Tibial nerve (tissue), 4 donors: ENCODE results near the gene MATN3. TPM values are rescaled to one million over a fixed set of nuclear protein-coding genes. Genes with fewer than 3 reads are reported as not detected.

Experiments used
- DNase-seq, 2 donors: peaks; one replicate each; pipeline ENCODE4 v3.0.0-alpha.2; 2019; ENCODE audit warnings: low spot score in 2 of 2
- H3K27ac ChIP-seq, 4 donors: fragments of 200-600 bp; sonication (generic) in 3 of 4; one replicate each; pipeline ENCODE4 v1.5.1; 2017 to 2019; ENCODE audit warnings: mild to moderate bottlenecking in 1 of 4
- H3K27me3 ChIP-seq, 2 donors: fragments of 200-600 bp; sonication (generic) in 1 of 2; one replicate each; pipeline versions ENCODE4 v1.5.1 to v1.6.0; 2017 to 2019
- H3K36me3 ChIP-seq, 3 donors: fragments of 200-600 bp; sonication (generic); one replicate each; pipeline ENCODE4 v1.5.1; 2018 to 2019
- H3K4me1 ChIP-seq, 4 donors: fragments of 200-600 bp; sonication (generic) in 3 of 4; one replicate each; pipeline ENCODE4 v1.5.1; 2017 to 2019
- H3K4me3 ChIP-seq, 4 donors: fragments of 200-600 bp; sonication (generic) in 3 of 4; one replicate each; pipeline ENCODE4 v1.5.1; 2017 to 2019; ENCODE audit warnings: mild to moderate bottlenecking in 1 of 4, moderate library complexity in 1 of 4
- H3K9me3 ChIP-seq, 4 donors: fragments of 200-600 bp; sonication (generic) in 3 of 4; one replicate each; pipeline ENCODE4 v1.5.1; 2017 to 2019
- EP300 ChIP-seq, 2 donors: sonication (generic); formaldehyde crosslinking; IDR thresholded peaks; one replicate each; pipeline ENCODE4 v1.6.1; 2017; ENCODE audit warnings: antibody characterized with exemption in 2 of 2, mild to moderate bottlenecking in 1 of 2
- POLR2A ChIP-seq, 2 donors: fragments of 450-650 bp; IDR thresholded peaks; one replicate each; pipeline ENCODE4 v1.6.1; 2017; ENCODE audit warnings: antibody characterized with exemption in 2 of 2, mild to moderate bottlenecking in 2 of 2, moderate library complexity in 2 of 2
- WGBS, 2 donors: methylation state at CpG; one replicate each; pipeline ENCODE4 v1.1.5; 2018; 5-methylcytosine and 5-hydroxymethylcytosine counted together
- total RNA-seq, 4 donors: library from RNA; depleted of rRNA; stranded (reverse); fragments of >200 nt; gene quantifications; one replicate each; pipeline ENCODE4 v1.1.0, GENCODE V29; 2016
- TF ChIP-seq, protein P1 (sequence below), 5 experiments: fragments of 200-600 bp in 3 of 5; fragments of 450-650 bp in 2 of 5; sonication (generic) in 3 of 5; IDR thresholded peaks; one replicate each; pipeline ENCODE4 v1.5.1; 2016 to 2019; ENCODE audit warnings: antibody characterized with exemption in 5 of 5, mild to moderate bottlenecking in 3 of 5, moderate library complexity in 2 of 5

The MATN3 gene
- total RNA-seq, 4 donors from 2014 or later = 11.4 to 35.2 (median 29.8) TPM

DNA sequence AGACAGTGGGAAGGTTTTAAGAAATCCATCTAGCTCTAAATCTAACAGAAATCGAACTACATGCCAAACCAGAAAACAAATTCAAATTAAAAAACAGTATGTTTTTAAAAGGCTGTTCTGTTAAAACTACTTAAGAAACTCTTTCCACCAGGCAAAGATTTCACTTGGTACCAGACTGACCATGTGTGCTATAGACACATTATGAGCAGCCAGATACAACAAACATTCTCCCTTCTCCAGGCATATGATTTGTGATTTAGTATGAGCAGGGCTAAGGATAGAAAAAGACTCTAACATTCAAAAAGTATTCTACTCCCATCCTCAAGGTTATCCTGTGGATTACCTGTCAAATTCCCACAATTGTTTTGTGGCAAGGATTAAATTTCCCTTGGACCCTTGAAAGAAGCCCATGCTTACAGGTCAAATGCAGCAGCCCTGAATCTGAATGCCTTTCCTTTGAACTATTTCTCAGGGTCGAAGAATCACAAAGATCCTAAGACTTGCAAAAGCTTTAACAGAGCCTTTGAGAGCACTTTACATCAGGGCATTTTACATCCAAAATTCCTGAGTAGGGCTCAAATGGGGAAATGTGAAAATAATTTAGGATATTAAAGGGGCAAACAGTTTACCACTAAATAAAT, 68.1 kb downstream of the MATN3 start:
- Histone ChIP-seq H3K36me3 (peaks cover 0 to 30% (median 0%) of the 10 kb centered on the region in 3 donors), H3K9me3 (no peaks in the 10 kb centered on the region), H3K4me1 (no peaks in the 10 kb centered on the region), H3K4me3 (no peak overlapping the region), H3K27ac (no peak overlapping the region), H3K27me3 (no peaks in the 10 kb centered on the region)
- TF ChIP-seq, protein P1, sequence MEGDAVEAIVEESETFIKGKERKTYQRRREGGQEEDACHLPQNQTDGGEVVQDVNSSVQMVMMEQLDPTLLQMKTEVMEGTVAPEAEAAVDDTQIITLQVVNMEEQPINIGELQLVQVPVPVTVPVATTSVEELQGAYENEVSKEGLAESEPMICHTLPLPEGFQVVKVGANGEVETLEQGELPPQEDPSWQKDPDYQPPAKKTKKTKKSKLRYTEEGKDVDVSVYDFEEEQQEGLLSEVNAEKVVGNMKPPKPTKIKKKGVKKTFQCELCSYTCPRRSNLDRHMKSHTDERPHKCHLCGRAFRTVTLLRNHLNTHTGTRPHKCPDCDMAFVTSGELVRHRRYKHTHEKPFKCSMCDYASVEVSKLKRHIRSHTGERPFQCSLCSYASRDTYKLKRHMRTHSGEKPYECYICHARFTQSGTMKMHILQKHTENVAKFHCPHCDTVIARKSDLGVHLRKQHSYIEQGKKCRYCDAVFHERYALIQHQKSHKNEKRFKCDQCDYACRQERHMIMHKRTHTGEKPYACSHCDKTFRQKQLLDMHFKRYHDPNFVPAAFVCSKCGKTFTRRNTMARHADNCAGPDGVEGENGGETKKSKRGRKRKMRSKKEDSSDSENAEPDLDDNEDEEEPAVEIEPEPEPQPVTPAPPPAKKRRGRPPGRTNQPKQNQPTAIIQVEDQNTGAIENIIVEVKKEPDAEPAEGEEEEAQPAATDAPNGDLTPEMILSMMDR (IDR thresholded peaks at IDR 0.05) = no peak
- 46 to 58% methylated on average over 2 of the region's 2 CpGs for WGBS, 2 donors
- DNase-seq = no peak

DNA sequence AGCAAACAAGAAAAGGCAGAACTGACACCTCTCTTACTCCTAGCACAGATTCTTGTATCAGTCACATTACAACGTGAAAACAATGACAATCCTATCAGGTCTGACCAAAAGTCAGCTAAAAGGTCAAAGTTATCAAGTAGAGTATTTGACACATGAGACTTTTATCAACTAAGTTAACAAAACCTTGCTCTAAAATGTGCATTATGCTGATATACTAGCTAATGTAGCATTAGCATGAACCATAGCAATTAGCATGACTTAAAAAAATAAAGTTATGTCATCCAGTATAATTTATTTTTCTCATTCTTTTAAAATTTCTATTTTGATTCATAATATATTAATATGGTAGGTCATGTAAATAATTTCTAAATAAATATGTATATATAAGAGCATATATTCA, 69.3 kb downstream of the MATN3 start:
- H3K4me1 ChIP-seq = no peaks in the 10 kb centered on the region
- 44 to 60% methylated on average over 1 of the region's 1 CpG for WGBS, 2 donors
- H3K9me3 ChIP-seq = no peaks in the 10 kb centered on the region
- no peak for DNase-seq
- H3K36me3 ChIP-seq = peaks cover 0 to 30% (median 0%) of the 10 kb centered on the region in 3 donors
- TF ChIP-seq POLR2A (IDR thresholded peaks at IDR 0.05) = no peak
- no peak for TF ChIP-seq EP300 (IDR thresholded peaks at IDR 0.05)
- TF ChIP-seq, protein P1 (IDR thresholded peaks at IDR 0.05) = no peak
- no peak overlapping the region for H3K4me3 ChIP-seq
- H3K27ac ChIP-seq = no peak overlapping the region
- no peaks in the 10 kb centered on the region for H3K27me3 ChIP-seq

DNA sequence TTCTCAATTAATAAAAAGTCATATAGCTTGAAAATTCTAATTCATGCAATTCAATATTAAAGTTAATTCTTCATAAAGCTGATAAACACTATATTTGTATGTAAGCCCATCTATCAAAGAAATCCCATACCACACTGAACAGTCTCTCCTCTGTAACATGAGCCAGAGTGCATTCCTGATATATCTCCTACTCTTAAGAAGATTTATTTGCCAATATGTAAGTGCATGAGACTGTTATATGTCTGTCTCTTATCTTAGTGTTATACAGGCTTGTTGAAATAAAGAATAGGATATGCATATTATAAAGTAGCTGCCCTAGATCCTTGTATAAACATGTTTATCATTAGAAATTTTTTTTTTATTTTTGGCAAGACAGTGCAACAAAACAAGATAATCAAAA, 70.3 kb downstream of the MATN3 start:
- no peaks in the 10 kb centered on the region for H3K9me3 ChIP-seq
- no peak for DNase-seq
- H3K27me3 ChIP-seq = no peaks in the 10 kb centered on the region
- H3K4me1 ChIP-seq = no peaks in the 10 kb centered on the region
- no peak overlapping the region for H3K27ac ChIP-seq
- H3K36me3 ChIP-seq = peaks cover 0 to 39% (median 0%) of the 10 kb centered on the region in 3 donors
- TF ChIP-seq, protein P1 (IDR thresholded peaks at IDR 0.05) = no peak
- TF ChIP-seq POLR2A (IDR thresholded peaks at IDR 0.05) = no peak
- no peak overlapping the region for H3K4me3 ChIP-seq

Other genes starting within 250 kb of the MATN3 start
- gene TTC32, start 110.7 kb downstream of the MATN3 start, total RNA-seq = 10 to 100 TPM in 3 of 4 donors, 1 to 10 TPM in 1; 9.6 to 19.7 (median 15.6) TPM
- 10 to 100 TPM; 16.3 to 24.3 (median 21.2) TPM for gene WDR35, start 22.6 kb downstream of the MATN3 start, total RNA-seq
- gene LAPTM4A, start 39.0 kb upstream of the MATN3 start, total RNA-seq = 100 to 1,000 TPM; 138 to 216 (median 191) TPM
- gene SDC1, start 212.5 kb upstream of the MATN3 start, total RNA-seq = 1 to 10 TPM in 2 of 4 donors, under 1 TPM in 2; 0.78 to 2.8 (median 1.7) TPM